ENCODE measurements around the gene ITGB2.
A peak's percentile ranks its signal among the peaks of the same experiment; 100 is the strongest.
"Not testable (repeated sequence)": the region's sequence is repeated elsewhere in the genome, so short reads cannot be mapped to it uniquely, and the experiment has no call there.

The ITGB2 gene

GRCh38 chr21:44880405-44881197 is 40.1 kb downstream of the ITGB2 start:
- H3K4me3 ChIP-seq (ENCODE audit: low read depth, low read length) = no peak overlapping the region
- TF ChIP-seq CTCF (conservative IDR thresholded peaks at IDR 0.05; ENCODE audit: low read depth, low read length) = no peak
- peak; percentile 62 for DNase-seq (ENCODE audit: low read depth)

GRCh38 chr21:44879238-44879637 is 41.5 kb downstream of the ITGB2 start:
- H3K4me3 ChIP-seq (ENCODE audit: low read depth, low read length); DNase-seq (ENCODE audit: low read depth): not testable (repeated sequence)

GRCh38 chr21:44878053-44878982 is 42.4 kb downstream of the ITGB2 start:
- DNase-seq (ENCODE audit: low read depth) = peak; percentile 56
- TF ChIP-seq CTCF (conservative IDR thresholded peaks at IDR 0.05; ENCODE audit: low read depth, low read length) = no peak

GRCh38 chr21:44876849-44877575 is 43.7 kb downstream of the ITGB2 start:
- DNase-seq (ENCODE audit: low read depth) = no peak
- no peak overlapping the region for H3K4me3 ChIP-seq (ENCODE audit: low read depth, low read length)
- no peak for TF ChIP-seq CTCF (conservative IDR thresholded peaks at IDR 0.05; ENCODE audit: low read depth, low read length)

More at GRCh38 chr21:44878053-44878982, 42.4 kb downstream of the ITGB2 start:
- H3K4me3 ChIP-seq (ENCODE audit: low read depth, low read length) = no peak overlapping the region

GRCh38 chr21:44875316-44875700 is 45.4 kb downstream of the ITGB2 start:
- DNase-seq (ENCODE audit: low read depth) = peak; percentile 66
- peak overlapping the region; percentile 85 for H3K4me3 ChIP-seq (ENCODE audit: low read depth, low read length)
- peak; percentile 35 for TF ChIP-seq CTCF (conservative IDR thresholded peaks at IDR 0.05; ENCODE audit: low read depth, low read length)

GRCh38 chr21:44874497-44875315 is 46.0 kb downstream of the ITGB2 start:
- H3K4me3 ChIP-seq (ENCODE audit: low read depth, low read length) = peak overlapping the region; percentile 85
- DNase-seq (ENCODE audit: low read depth) = no peak
- no peak for TF ChIP-seq CTCF (conservative IDR thresholded peaks at IDR 0.05; ENCODE audit: low read depth, low read length)
